IMR-90 (cell line): ENCODE measurements around the gene GAS6. TPM values are rescaled to one million over a fixed set of nuclear protein-coding genes. Genes with fewer than 3 reads are reported as not detected.
A peak's percentile ranks its signal among the peaks of the same experiment; 100 is the strongest.

Experiments
- ATAC-seq: fragments of 200-7000 bp; cut with Tn5 transposase; 2 replicates; pipeline ENCODE4 v1.9.1; 2020; ENCODE audit warnings: low read depth, mild to moderate bottlenecking, moderate library complexity
- BruUV-seq: library from RNA; stranded (reverse); fragments of 400-500 nt; replicated peaks from 2 replicates; lab custom pipeline; 2021; lab: Mats Ljungman, UMichigan
- CTCF ChIA-PET: fragments of 300-600 bp; formaldehyde crosslinking; extraction: SDS; loops from one replicate; lab custom pipeline; 2021; ENCODE audit warnings: antibody characterized with exemption; lab: Yijun Ruan, JAX
- POLR2A ChIA-PET: fragments of 300-600 bp; sonication (Branson Sonifier 250); formaldehyde crosslinking; loops from one replicate; lab custom pipeline; 2022; ENCODE audit warnings: antibody characterized with exemption; ENCODE audit not compliant: unreplicated experiment; lab: Charles Lee
- DNase-seq: peaks from one replicate; pipeline ENCODE4 v3.0.0; 2013
- H2AFZ ChIP-seq: replicated peaks from 2 replicates; pipeline ENCODE3; 2013; ENCODE audit warnings: low read length, mild to moderate bottlenecking; ENCODE audit not compliant: poor library complexity
- H2AK5ac ChIP-seq: 2 replicates; pipeline ENCODE4 v1.6.1; 2013; ENCODE audit warnings: low read depth, low read length, inconsistent platforms
- H2AK9ac ChIP-seq: replicated peaks from 2 replicates; pipeline ENCODE3; 2013; ENCODE audit warnings: mild to moderate bottlenecking, low read depth, low read length, moderate library complexity; ENCODE audit not compliant: poor library complexity
- H2BK120ac ChIP-seq: 2 replicates; pipeline ENCODE4 v1.6.1; 2013; ENCODE audit warnings: low read depth, low read length, inconsistent platforms
- H2BK15ac ChIP-seq: 3 replicates; pipeline ENCODE4 v1.6.1; 2013; ENCODE audit warnings: low read depth, low read length, inconsistent platforms
- H2BK20ac ChIP-seq: 2 replicates; pipeline ENCODE4 v1.6.1; 2013; ENCODE audit warnings: low read depth, mild to moderate bottlenecking, inconsistent platforms, low read length, moderate library complexity
- H2BK5ac ChIP-seq: 2 replicates; pipeline ENCODE4 v1.6.1; 2013; ENCODE audit warnings: mild to moderate bottlenecking, low read depth, low read length, inconsistent platforms; ENCODE audit not compliant: poor library complexity, severe bottlenecking
- H3K14ac ChIP-seq: replicated peaks from 2 replicates; pipeline ENCODE4 v1.6.1; 2013; ENCODE audit warnings: low read depth, low read length, inconsistent platforms
- H3K18ac ChIP-seq: 2 replicates; pipeline ENCODE4 v1.6.1; 2013; ENCODE audit warnings: low read depth, low read length, control low read depth
- H3K23ac ChIP-seq: 2 replicates; pipeline ENCODE4 v1.6.1; 2013; ENCODE audit warnings: low read depth, low read length, inconsistent platforms
- H3K27ac ChIP-seq: 2 replicates; pipeline ENCODE4 v1.5.1; 2013; ENCODE audit warnings: mild to moderate bottlenecking, control low read depth, low read length; ENCODE audit not compliant: insufficient read depth
- H3K27me3 ChIP-seq: 2 replicates; pipeline ENCODE4 v1.6.1; 2013; ENCODE audit warnings: low read length; ENCODE audit not compliant: control insufficient read depth, insufficient read depth
- H3K36me3 ChIP-seq: 2 replicates; pipeline ENCODE4 v1.6.1; 2013; ENCODE audit warnings: low read length, mixed read lengths; ENCODE audit not compliant: control insufficient read depth, insufficient read depth
- H3K4ac ChIP-seq: 2 replicates; pipeline ENCODE4 v1.6.1; 2013; ENCODE audit warnings: low read depth, low read length, inconsistent platforms
- H3K4me1 ChIP-seq: 2 replicates; pipeline ENCODE4 v1.6.1; 2013; ENCODE audit warnings: low read length, mixed read lengths; ENCODE audit not compliant: control insufficient read depth, insufficient read depth
- H3K4me2 ChIP-seq: 2 replicates; pipeline ENCODE4 v1.6.1; 2013; ENCODE audit warnings: low read depth, mild to moderate bottlenecking, control low read depth, low read length, moderate library complexity
- H3K4me3 ChIP-seq: 2 replicates; pipeline ENCODE4 v1.5.1; 2013; ENCODE audit warnings: low read depth, mild to moderate bottlenecking, control low read depth, low read length, moderate library complexity; ENCODE audit not compliant: insufficient read depth
- H3K56ac ChIP-seq: 2 replicates; pipeline ENCODE4 v1.6.1; 2013; ENCODE audit warnings: low read length, inconsistent platforms; ENCODE audit not compliant: insufficient read depth; ENCODE audit errors: extremely low read depth
- H3K79me1 ChIP-seq, 2 experiments: 2 replicates each; pipeline ENCODE4 v1.6.1; 2013; ENCODE audit warnings: low read length in 2 of 2, inconsistent platforms in 1 of 2, low read depth in 1 of 2
- H3K9ac ChIP-seq: 2 replicates; pipeline ENCODE4 v1.6.1; 2013; ENCODE audit warnings: low read depth, low read length, control low read depth
- H3K9me1 ChIP-seq: 2 replicates; pipeline ENCODE4 v1.6.1; 2013; ENCODE audit warnings: low read length, inconsistent platforms; ENCODE audit not compliant: insufficient read depth
- H3K9me3 ChIP-seq: 2 replicates; pipeline ENCODE4 v1.6.1; 2013; ENCODE audit warnings: low read length; ENCODE audit not compliant: control insufficient read depth, insufficient read depth
- H4K20me1 ChIP-seq: 2 replicates; pipeline ENCODE4 v1.6.1; 2013; ENCODE audit warnings: low read length, inconsistent platforms; ENCODE audit not compliant: insufficient read depth
- H4K5ac ChIP-seq: 2 replicates; pipeline ENCODE4 v1.6.1; 2013; ENCODE audit warnings: mild to moderate bottlenecking, low read depth, low read length, control low read depth
- H4K8ac ChIP-seq, 2 experiments: 2 replicates each; pipeline ENCODE4 v1.6.1; 2013; ENCODE audit warnings: low read depth in 2 of 2, low read length in 2 of 2, control low read depth in 1 of 2, inconsistent platforms in 1 of 2
- H4K91ac ChIP-seq: 2 replicates; pipeline ENCODE4 v1.6.1; 2013; ENCODE audit warnings: low read depth, low read length, inconsistent platforms; ENCODE audit not compliant: insufficient read depth
- BHLHE40 ChIP-seq: fragments of 150-350 bp; IDR thresholded peaks from 2 replicates; pipeline ENCODE4 v1.6.1; 2016; ENCODE audit warnings: mild to moderate bottlenecking, low read depth, low read length
- CEBPB ChIP-seq: IDR thresholded peaks from 2 replicates; pipeline ENCODE4 v1.6.1; 2012; ENCODE audit warnings: low read depth, low read length, improper control_type of control experiment
- CHD1 ChIP-seq: IDR thresholded peaks from 2 replicates; pipeline ENCODE4 v1.6.1; 2012; ENCODE audit warnings: low read depth, low read length, improper control_type of control experiment
- CTCF ChIP-seq: conservative IDR thresholded peaks from 2 replicates; pipeline ENCODE4 v1.5.1; 2012; ENCODE audit warnings: mild to moderate bottlenecking, low read depth, low read length, improper control_type of control experiment
- ELK1 ChIP-seq: fragments of 150-350 bp; IDR thresholded peaks from 2 replicates; pipeline ENCODE4 v1.6.1; 2016; ENCODE audit warnings: low read depth, mild to moderate bottlenecking, low read length, moderate library complexity, borderline replicate concordance
- FOS ChIP-seq: fragments of 150-350 bp; IDR thresholded peaks from 2 replicates; pipeline ENCODE4 v1.6.1; 2016; ENCODE audit warnings: low read depth, low read length
- MAFK ChIP-seq: IDR thresholded peaks from 2 replicates; pipeline ENCODE4 v1.6.1; 2012; ENCODE audit warnings: low read depth, low read length, improper control_type of control experiment
- MAZ ChIP-seq: IDR thresholded peaks from 2 replicates; pipeline ENCODE4 v1.6.1; 2012; ENCODE audit warnings: low read depth, mild to moderate bottlenecking, low read length, improper control_type of control experiment, moderate library complexity, borderline replicate concordance
- MXI1 ChIP-seq: IDR thresholded peaks from 2 replicates; pipeline ENCODE4 v1.6.1; 2012; ENCODE audit warnings: low read depth, mild to moderate bottlenecking, low read length, moderate library complexity, borderline replicate concordance
- NFE2L2 ChIP-seq: fragments of 150-350 bp; IDR thresholded peaks from 2 replicates; pipeline ENCODE4 v1.6.1; 2016; ENCODE audit warnings: low read depth, mild to moderate bottlenecking, low read length
- POLR2A ChIP-seq: IDR thresholded peaks from 2 replicates; pipeline ENCODE4 v1.6.1; 2012; ENCODE audit warnings: mild to moderate bottlenecking, low read depth, low read length
- RAD21 ChIP-seq: IDR thresholded peaks from 2 replicates; pipeline ENCODE4 v1.6.1; 2012; ENCODE audit warnings: low read length, improper control_type of control experiment
- RCOR1 ChIP-seq: IDR thresholded peaks from 2 replicates; pipeline ENCODE4 v1.6.1; 2012; ENCODE audit warnings: mild to moderate bottlenecking, low read length, improper control_type of control experiment; ENCODE audit not compliant: insufficient replicate concordance
- RFX5 ChIP-seq: IDR thresholded peaks from 2 replicates; pipeline ENCODE4 v1.8.0; 2012; ENCODE audit warnings: low read depth, mild to moderate bottlenecking, low read length, moderate library complexity
- SMC3 ChIP-seq: fragments of 150-350 bp; IDR thresholded peaks from 2 replicates; pipeline ENCODE4 v1.6.1; 2016; ENCODE audit warnings: low read depth, mild to moderate bottlenecking, antibody characterized with exemption, low read length, moderate library complexity
- USF2 ChIP-seq: fragments of 150-350 bp; IDR thresholded peaks from 2 replicates; pipeline ENCODE4 v1.6.1; 2017; ENCODE audit warnings: mild to moderate bottlenecking, antibody characterized with exemption, low read length, low read depth
- WGBS, 2 experiments: methylation state at CpG; one replicate each; pipeline versions ENCODE4 v1.1.5 to v1.1.7; 2013; ENCODE audit warnings: missing lambda C conversion rate in 2 of 2; ENCODE audit not compliant: insufficient read length in 1 of 2; ENCODE audit errors: extremely low coverage in 2 of 2; 5-methylcytosine and 5-hydroxymethylcytosine counted together
- dilution Hi-C: fragments of 300-500 bp; cut with HindIII; formaldehyde crosslinking; loops from one replicate; pipeline ENCODE4 v1.14.3; 2018; ENCODE audit warnings: low sequenced_read_pairs; ENCODE audit not compliant: unreplicated experiment
- in situ Hi-C: fragments of 300-500 bp; cut with MboI; formaldehyde crosslinking; loops from 3 replicates; pipeline ENCODE4 v1.14.3; 2019; ENCODE audit warnings: low sequenced_read_pairs, inconsistent platforms, mixed read lengths
- intact Hi-C: fragments of 100-400 bp; cut with micrococcal nuclease; formaldehyde crosslinking; loops from 2 replicates; pipeline ENCODE4 v1.10.0; 2022
- polyA plus RNA-seq, 3 experiments: library from polyadenylated mRNA; depleted of rRNA; stranded (reverse); fragments of >200 nt; gene quantifications; 2 replicates each; pipeline ENCODE4 v1.2.3, GENCODE V29; 2012; ENCODE audit warnings: low replicate concordance in 1 of 3
- total RNA-seq: library from RNA; depleted of rRNA; stranded (reverse); fragments of >200 nt; gene quantifications from 2 replicates; pipeline ENCODE4 v1.2.3, GENCODE V29; 2012

GAS6 gene
- total and polyA plus RNA-seq, 2 of the 4 experiments (the other 2 are of a cell fraction) = 220 to 823 TPM

GRCh38 chr13:113832631-113833030, 31.2 kb downstream of the GAS6 start:
- dilution Hi-C loops (no loop called here), intact Hi-C loops (no loop called here), in situ Hi-C loops (no loop called here)
- no peak for TF ChIP-seq FOS
- TF ChIP-seq CTCF = no peak
- TF ChIP-seq RAD21 = no peak
- TF ChIP-seq MAZ = no peak
- TF ChIP-seq USF2 = no peak
- no peak for TF ChIP-seq CHD1
- TF ChIP-seq POLR2A = no peak
- TF ChIP-seq MAFK = no peak
- no peak for TF ChIP-seq CEBPB
- no peak for TF ChIP-seq BHLHE40
- TF ChIP-seq MXI1 = no peak
- TF ChIP-seq NFE2L2 = no peak
- no peak for TF ChIP-seq RCOR1
- no peak for TF ChIP-seq RFX5
- TF ChIP-seq SMC3 = no peak
- TF ChIP-seq ELK1 = no peak
- Histone ChIP-seq H4K8ac (no peak overlapping the region), H3K27me3 (no peaks in the 10 kb centered on the region), H3K27ac (no peak overlapping the region), H3K9me3 (no peaks in the 10 kb centered on the region), H2AK5ac (no peak overlapping the region), H3K4me2 (no peak overlapping the region), H3K14ac (no peak overlapping the region), H3K4me3 (no peak overlapping the region), H3K56ac (no peak overlapping the region), H4K5ac (no peak overlapping the region), H3K4ac (0 out of 2 replicates have a peak overlapping the region, but pooled peaks have one; percentile 15), H2BK120ac (no peak overlapping the region), H2BK5ac (no peak overlapping the region), H2BK20ac (no peak overlapping the region), H3K36me3 (peaks cover 59% of the 10 kb centered on the region), H3K18ac (no peak overlapping the region), H4K91ac (no peak overlapping the region), H3K9ac (no peak overlapping the region), H3K79me1 (peaks cover 24 to 73% of the 10 kb centered on the region in 2 experiments), H3K9me1 (peaks cover 16% of the 10 kb centered on the region; the same call in 1 of the 2 replicates), H2AK9ac (peak overlapping the region; percentile 72), H2BK15ac (no peak overlapping the region), H4K20me1 (peaks cover 25% of the 10 kb centered on the region), H2AFZ (peak overlapping the region; percentile 63), H3K23ac (no peak overlapping the region), H3K4me1 (peaks cover 12% of the 10 kb centered on the region)
- CTCF ChIA-PET = no interaction called here
- BruUV-seq = no TSS peak
- POLR2A ChIA-PET = no interaction called here
- WGBS, 2 experiments = 97% methylated on average over 13 of the region's 23 CpGs; no CpG with 5 or more reads in 1 of the 2 experiments
- no peak for DNase-seq
- ATAC-seq = no peak
